GM06990 (cell line): ENCODE measurements around the gene ANKRD62.
A peak's percentile ranks its signal among the peaks of the same experiment; 100 is the strongest.

Source experiments
- DNase-seq: peaks from one replicate; pipeline ENCODE4 v3.0.0-alpha.2; 2011; ENCODE audit not compliant: insufficient read length; ENCODE audit errors: extremely low read depth
- H3K27me3 ChIP-seq: replicated peaks from 2 replicates; pipeline ENCODE4 v1.6.0; 2011; ENCODE audit warnings: low read length; ENCODE audit not compliant: control insufficient read depth, insufficient read depth
- H3K36me3 ChIP-seq: 2 replicates; pipeline ENCODE4 v1.5.1; 2011; ENCODE audit warnings: low read length; ENCODE audit not compliant: control insufficient read depth, insufficient read depth
- H3K4me3 ChIP-seq: replicated peaks from 2 replicates; pipeline ENCODE4 v1.5.1; 2011; ENCODE audit warnings: low read depth, mild to moderate bottlenecking, control low read depth, low read length
- CTCF ChIP-seq: IDR thresholded peaks from 2 replicates; pipeline ENCODE4 v1.5.1; 2011; ENCODE audit warnings: low read length, control low read depth, mild to moderate bottlenecking, inconsistent platforms; ENCODE audit not compliant: insufficient read depth, poor library complexity, severe bottlenecking

Gene ANKRD62

GRCh38 chr18:12048827-12049175 lies 44.8 kb upstream of the ANKRD62 start:
- no peak for DNase-seq
- Histone ChIP-seq H3K36me3 (no peaks in the 10 kb centered on the region), H3K4me3 (no peak overlapping the region), H3K27me3 (no peaks in the 10 kb centered on the region)
- no peak for TF ChIP-seq CTCF

GRCh38 chr18:12049978-12050811 lies 43.4 kb upstream of the ANKRD62 start:
- TF ChIP-seq CTCF = no peak
- H3K27me3 ChIP-seq = no peaks in the 10 kb centered on the region
- DNase-seq = peak; percentile 60
- peak overlapping the region; percentile 35; the same call in 1 of the 2 replicates for H3K4me3 ChIP-seq
- H3K36me3 ChIP-seq = no peaks in the 10 kb centered on the region

- Histone ChIP-seq H3K27me3 (no peaks in the 10 kb centered on the region), H3K36me3 (no peaks in the 10 kb centered on the region), H3K4me3 (no peak overlapping the region)
- no peak for TF ChIP-seq CTCF
- no peak for DNase-seq
Observed at GRCh38 chr18:12052866-12053265, 40.8 kb upstream of the ANKRD62 start.

GRCh38 chr18:12053289-12053688 lies 40.4 kb upstream of the ANKRD62 start:
- H3K36me3 ChIP-seq = no peaks in the 10 kb centered on the region
- DNase-seq = peak; percentile 32
- no peak for TF ChIP-seq CTCF
- H3K4me3 ChIP-seq = no peak overlapping the region
- no peaks in the 10 kb centered on the region for H3K27me3 ChIP-seq

GRCh38 chr18:12056034-12056883 lies 37.4 kb upstream of the ANKRD62 start:
- Histone ChIP-seq H3K27me3 (no peaks in the 10 kb centered on the region), H3K4me3 (no peak overlapping the region), H3K36me3 (no peaks in the 10 kb centered on the region)
- no peak for TF ChIP-seq CTCF
- no peak for DNase-seq
